Amniotic epithelial cell (primary cell): Measurements from ENCODE around the gene CIZ1.

Experiments used
- DNase-seq: peaks from one replicate; pipeline ENCODE4 v3.0.0-alpha.2; 2010; ENCODE audit warnings: low read depth

Gene CIZ1

GRCh38 chr9:128124873-128125579, 66.3 kb downstream of the CIZ1 start:
- peak; percentile 52 for DNase-seq

- DNase-seq: no peak
Observed at GRCh38 chr9:128124451-128124850, 66.9 kb downstream of the CIZ1 start.

- no peak for DNase-seq
Observed at GRCh38 chr9:128123451-128124080, 67.8 kb downstream of the CIZ1 start.

- DNase-seq: no peak
Observed at GRCh38 chr9:128122809-128123175, 68.6 kb downstream of the CIZ1 start.

GRCh38 chr9:128121924-128122808, 69.2 kb downstream of the CIZ1 start:
- no peak for DNase-seq

GRCh38 chr9:128121466-128121810, 69.9 kb downstream of the CIZ1 start:
- no peak for DNase-seq

GRCh38 chr9:128120741-128121465, 70.5 kb downstream of the CIZ1 start:
- no peak for DNase-seq

- DNase-seq: no peak
Observed at GRCh38 chr9:128120061-128120740, 71.2 kb downstream of the CIZ1 start.

- no peak for DNase-seq
Observed at GRCh38 chr9:128118971-128119665, 72.3 kb downstream of the CIZ1 start.

- no peak for DNase-seq
Observed at GRCh38 chr9:128118472-128118857, 72.9 kb downstream of the CIZ1 start.

GRCh38 chr9:128117613-128118471, 73.5 kb downstream of the CIZ1 start:
- peak; percentile 71 for DNase-seq

- DNase-seq: no peak
Observed at GRCh38 chr9:128116104-128117083, 75.0 kb downstream of the CIZ1 start.
